ENCODE measurements around the gene TANGO6. TPM values are rescaled to one million over a fixed set of nuclear protein-coding genes. Genes with fewer than 3 reads are reported as not detected.

TANGO6 gene
- total and polyA plus RNA-seq, 2 of the 8 experiments (the other 6 are each of a cell fraction or from before 2014, with no cell fraction given) = 5.0 to 19.5 TPM

GRCh38 chr16:68851601-68852000 lies 8.3 kb downstream of the TANGO6 start (continued):
- TF ChIP-seq CHD7 (IDR thresholded peaks at IDR 0.05; ENCODE audit: insufficient replicate concordance, low read length) (no peak), SIN3A (conservative IDR thresholded peaks at IDR 0.05 in 1 of 2, IDR thresholded peaks at IDR 0.05 in 1 of 2; ENCODE audit: low read depth in 1 of 2, low read length in 2 of 2) (no peak), ASH2L (IDR thresholded peaks at IDR 0.05; ENCODE audit: low read length) (no peak), MAX (IDR thresholded peaks at IDR 0.05) (no peak)
